HG02973 (cell line): ENCODE data around the gene EML1.
"Not testable (repeated sequence)": the region's sequence is repeated elsewhere in the genome, so short reads cannot be mapped to it uniquely, and the experiment has no call there.

ENCODE experiments used
- ATAC-seq: cut with Tn5 transposase; IDR thresholded peaks from one replicate; pipeline ENCODE4 v1.9.1; 2021; ENCODE audit warnings: moderate library complexity; ENCODE audit not compliant: unreplicated experiment

EML1 gene

DNA sequence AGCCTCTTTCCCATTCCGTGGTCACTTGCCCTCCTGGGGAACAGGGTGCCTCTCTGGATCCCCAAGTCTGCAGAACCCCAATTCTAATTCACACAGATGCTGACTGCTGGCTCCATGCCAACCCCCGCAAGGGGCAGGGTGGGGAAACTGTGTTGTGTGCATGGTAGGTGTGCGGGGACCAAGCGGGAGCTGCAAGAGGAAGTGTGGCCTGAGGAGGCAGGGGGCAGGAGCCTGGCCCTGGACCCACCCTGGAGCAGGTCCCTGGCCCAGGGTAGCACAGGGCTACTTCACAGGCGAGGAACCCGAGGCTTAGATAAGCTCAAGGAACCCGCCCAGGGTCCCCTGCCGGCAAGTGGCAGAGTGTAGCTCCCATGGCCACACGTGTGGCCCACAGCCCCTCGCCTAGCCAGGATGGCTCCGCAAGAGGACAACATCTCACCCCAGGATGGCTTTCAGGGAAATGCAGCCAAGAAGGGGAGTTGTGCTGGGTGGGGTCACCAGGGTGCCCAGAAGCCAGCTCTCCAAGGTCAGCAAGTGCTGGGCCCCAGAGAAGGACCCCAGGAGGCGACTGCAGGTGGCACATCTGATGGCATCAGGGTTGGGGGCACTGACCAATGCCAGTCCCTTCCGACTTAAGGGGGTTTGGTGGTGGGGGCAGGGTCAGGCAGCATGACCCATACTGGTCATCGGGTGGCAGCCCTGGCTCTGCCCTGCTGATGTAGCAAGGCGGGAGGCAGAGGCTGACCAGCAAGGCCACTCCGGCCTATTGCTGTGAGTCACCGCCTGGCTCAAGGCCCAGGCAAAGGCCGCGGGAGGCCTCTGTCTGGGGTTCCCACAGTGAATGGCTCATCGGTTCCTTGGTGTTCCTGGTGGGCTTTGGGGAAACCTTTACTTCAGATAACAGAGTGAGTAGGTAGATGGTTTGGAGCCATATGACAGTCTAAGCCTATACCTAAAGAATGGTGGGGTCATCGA lies 37.3 kb upstream of the EML1 start:
- ATAC-seq, result no peak

DNA sequence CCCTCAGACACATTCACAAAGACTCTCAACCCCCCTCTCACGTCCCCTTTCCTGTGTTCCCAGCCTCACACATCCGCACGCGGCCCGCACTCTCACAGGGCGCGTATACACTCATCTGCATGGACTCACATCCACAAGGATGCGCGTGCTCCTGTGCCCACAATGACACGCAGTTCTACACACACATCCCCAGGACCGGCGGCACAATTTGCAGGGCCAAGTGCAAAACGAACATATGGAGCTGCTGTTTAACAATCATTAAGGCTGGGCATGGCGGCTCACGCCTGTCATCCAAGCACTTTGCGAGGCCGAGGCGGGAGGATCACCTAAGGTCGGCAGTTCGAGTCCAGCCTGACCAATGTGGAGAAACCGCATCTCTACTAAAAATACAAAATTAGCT lies 36.4 kb upstream of the EML1 start:
- no peak for ATAC-seq

DNA sequence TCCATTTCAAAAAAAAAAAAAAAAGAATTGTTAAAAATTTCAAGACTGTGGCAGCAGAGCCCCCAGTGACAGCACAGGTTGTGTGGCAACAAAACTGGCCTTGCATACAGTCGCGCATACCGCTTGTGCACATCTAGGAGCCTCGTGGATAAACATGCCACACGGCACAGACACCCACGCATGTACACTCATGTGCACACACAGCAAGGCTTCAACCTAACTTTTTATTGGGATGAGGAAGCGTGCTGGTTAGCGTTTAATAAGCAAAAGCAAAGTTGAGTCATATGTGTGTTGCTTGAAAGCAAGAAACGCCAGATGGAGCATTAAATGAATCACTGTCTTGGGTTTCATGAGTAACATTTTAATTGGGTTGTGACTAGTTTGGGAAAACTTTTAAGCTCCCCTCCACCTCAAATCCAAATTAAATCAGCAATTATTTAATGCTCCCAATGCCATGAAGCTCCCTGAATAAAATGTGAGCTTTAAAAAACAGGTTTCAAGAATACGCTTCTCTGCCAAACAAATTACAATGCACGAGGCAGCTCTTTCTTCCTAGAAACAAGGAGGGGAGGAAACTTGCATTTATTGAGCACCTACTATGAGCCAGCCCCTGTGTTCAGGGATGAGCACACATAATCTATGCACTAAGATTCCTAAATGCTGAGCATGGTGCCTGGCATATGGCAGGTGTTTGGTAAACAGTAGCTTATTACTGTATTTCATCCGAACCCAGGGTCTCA lies 35.7 kb upstream of the EML1 start:
- ATAC-seq, result no peak

DNA sequence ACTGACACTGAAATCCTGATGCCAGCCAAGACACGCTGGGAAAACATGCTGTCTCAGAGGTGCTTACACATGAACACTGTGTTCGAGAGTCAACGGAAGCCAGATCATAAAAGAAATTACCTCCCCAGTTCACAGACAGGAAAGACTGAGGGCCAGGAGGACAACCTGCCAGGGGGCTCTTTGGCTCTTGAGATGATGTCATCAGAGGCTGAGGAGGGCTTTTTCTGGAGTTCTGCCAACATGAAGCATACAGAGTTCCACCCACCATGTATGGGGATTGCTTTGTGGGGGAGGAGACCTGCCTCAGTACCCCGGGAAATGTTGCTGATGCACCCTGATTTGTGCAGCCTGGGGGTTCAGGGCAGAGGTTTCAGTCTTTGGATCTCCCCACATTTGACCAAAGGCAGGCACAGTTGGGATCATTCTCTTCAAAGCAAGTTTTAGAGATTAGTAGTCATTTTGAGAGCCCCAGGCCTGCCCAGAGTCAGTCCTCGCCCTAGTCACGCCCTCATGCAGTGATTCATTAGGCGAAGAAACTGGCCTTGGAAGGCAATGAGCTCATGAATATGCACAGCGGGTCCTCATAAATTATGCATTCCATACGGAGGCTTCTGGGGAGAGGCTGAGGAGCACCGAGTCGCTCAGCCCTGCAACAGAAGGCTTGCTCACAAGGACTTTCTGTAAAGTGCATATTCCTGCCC lies 34.9 kb upstream of the EML1 start:
- ATAC-seq, result no peak

DNA sequence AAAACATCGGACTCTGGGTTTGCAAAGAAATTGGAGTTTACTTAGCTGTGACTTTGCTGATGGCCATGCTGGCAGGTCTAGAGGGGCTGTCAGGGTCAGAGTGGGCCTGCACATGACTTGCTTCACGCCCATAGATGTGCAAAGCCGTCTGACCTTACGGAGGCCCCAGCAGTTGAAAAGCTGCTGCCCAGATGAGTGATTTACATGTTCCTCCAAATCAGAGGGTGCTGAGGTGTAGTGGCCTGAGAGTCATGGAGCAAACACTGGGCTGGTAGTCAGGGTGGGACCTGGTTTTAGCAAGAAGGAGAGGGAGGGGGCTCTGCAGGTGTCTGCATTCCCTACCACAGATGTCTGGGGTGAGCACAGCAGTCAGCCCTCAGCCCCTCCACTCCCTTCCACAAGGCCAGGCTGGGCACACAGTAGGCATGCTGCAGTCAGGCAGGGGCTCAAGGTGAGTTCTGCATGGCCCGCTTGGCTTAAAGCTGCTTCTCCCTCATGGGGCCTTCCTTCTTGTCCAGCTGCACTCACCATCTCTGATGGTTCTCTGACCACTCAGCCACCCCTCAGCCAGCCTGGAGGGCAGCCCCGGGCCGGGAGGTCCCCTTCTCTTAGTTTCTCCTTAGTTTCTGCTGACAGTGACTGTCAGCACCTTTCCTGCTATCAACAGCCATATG lies 34.2 kb upstream of the EML1 start:
- no peak for ATAC-seq

DNA sequence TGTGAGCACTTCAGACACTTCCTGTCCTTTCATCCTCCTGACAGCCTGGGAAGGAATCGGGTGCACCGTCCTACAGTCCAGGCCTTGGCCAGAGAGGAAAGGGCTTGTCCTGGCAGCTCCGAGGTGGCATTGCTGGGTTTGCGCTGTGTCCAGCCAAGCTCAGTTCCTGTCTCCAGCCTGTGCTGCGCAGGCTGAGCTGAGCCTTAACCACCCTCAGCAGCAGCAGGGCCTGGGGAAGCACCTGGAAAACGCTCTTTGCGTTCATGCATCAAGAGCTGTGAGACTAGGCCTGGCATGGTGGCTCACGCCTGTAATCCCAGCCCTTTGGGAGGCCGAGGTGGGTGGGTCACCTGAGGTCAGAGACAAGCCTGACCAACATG lies 33.7 kb upstream of the EML1 start:
- no peak for ATAC-seq

DNA sequence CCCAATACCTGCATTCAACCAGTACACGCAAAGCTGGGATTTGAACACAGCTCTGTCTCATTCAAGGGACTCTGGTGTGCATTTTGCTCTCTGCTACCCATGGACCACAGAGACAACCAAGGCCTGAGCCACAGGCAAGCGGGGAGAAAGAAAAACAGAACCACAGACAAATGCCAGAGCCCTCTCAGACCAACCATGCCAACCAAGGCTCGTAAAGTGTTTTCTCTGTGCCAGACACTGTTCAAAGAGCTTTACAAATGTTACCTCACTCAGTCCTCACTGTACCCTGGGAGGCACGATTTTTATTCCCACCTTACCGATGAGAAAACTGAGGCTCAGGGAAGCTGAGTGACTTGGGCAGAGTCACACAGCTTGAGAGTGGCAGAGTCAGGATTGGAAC lies 32.4 kb upstream of the EML1 start:
- ATAC-seq, result no peak

DNA sequence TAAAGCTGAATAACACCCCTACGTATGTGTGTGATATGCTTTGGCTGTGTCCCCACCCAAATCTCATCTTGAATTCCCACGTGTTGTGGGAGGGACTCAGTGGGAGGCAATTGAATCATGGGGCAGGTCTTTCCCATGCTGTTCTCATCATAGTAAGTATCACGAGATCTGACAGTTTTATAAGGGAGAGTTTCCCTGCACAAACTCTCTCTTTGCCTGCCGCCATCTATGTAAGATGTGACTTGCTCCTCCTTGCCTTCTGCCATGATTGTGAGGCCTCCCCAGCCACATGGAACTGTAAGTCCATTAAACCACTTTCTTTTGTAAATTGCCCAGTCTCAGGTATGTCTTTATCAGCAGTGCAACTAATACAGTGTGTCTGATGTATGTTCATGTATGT lies 30.3 kb upstream of the EML1 start:
- not testable (repeated sequence) for ATAC-seq

DNA sequence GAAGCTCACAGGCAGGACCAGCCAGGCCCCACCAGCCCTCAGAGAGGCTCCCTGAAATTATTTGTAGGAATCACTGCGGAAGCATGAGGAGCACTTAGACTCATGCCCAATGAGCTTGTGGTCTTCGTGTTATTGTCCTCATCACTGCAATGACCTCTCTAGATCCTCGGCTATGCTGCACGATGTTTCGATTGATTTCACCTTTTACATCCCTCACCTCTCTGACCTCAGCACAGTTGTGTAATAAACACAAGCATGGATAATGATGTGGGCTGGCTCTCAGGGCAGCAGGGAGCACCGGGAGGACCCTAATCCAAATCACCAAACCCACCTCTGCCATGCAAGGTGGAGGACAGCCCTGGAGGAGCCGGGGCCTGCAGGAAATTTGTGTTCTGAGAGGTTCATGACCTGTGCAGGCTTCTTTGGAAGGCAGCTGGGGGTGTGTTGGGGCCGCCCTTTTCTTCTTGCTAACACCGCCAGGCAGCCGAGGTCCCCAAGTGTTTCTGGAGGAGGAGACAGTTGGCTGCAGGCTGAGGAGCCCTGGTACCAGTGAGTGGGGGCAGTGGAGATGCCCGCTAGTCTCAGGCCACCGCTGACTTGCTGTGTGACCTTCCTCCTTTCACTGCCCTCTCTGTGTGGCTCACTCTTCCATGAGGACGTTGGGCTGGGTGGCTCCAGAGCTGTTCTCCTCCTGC lies 29.5 kb upstream of the EML1 start:
- no peak for ATAC-seq

DNA sequence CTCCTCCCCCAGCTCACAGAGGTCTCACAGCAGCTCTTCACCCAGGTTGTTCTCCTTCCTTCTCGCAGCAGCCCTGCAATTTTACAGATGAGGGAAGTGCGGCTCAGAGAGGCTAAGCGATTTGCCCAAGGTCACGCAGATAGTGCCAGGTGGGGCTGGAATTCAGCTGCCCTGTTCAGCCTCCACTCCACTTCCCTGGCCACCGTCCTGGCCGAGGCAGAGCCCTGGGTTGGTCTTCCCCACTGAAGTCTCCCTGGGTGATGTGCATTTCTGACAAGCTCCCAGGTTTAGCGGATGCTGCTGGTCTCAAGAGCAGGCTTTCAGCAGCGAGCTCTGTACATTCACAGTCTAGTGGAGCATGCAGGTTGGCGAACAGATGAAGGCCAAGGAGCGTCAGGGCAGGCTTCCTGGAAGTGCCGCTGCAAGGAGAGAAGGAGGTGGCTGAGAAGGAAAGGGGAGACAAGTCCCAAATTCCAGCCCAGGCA lies 28.9 kb upstream of the EML1 start:
- ATAC-seq, result no peak

DNA sequence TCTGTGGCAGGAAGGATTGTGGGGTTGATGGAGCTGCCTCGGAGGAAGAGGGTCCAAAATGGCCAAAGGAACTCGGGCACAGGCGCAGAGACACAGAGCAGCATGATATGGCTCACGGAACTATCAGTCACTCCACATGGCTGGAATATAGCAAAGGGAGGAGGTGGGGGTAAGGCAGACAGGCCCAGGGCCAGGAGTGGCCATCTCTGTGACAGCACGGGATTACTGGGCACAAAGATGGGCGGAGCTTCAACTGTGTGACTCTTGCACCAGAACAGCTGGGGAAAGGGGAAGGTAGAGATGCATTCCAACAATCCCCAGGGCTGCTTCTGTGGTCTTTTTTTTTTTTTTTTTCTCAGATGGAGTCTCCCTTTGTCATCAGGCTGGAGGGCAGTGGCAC lies 24.8 kb upstream of the EML1 start:
- no peak for ATAC-seq

DNA sequence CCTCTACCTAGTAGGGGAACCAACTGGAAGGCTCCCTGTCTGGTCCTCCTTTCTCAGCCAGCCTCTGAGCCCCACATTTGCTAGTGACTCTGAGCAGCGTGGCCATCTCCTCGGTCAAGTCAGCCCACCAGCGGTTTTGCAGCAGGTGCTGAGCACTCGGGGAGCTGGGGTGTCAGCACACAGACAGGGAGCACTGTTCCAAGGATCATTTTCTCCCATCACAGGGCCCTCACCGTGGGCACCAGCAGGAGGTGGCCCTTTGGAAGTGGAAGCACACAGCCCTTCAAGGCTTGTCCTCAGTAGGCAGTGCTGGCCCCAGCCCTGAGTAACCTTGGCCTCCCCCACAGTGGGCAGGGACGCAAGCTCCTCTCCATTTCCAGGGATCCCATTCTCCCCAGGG lies 24.1 kb upstream of the EML1 start:
- no peak for ATAC-seq

DNA sequence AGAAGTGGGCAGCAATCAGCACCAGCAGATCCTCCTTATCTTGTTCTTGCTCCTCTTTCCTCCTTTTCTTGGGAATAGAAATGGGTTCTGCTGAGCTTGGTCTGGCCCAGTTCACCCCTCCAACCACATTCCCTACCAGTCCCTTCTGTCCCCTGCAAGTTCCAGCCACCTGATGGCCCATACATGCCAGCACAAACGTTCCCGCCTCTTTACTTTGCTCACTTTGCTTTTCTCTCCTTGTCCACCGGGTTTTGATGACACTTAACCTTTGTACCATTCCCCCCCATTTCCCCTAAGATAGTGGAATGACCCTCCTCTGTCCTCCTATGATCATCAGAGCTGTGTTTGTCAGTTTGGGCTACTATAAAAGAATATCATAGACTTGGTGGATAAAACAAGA lies 23.4 kb upstream of the EML1 start:
- no peak for ATAC-seq

DNA sequence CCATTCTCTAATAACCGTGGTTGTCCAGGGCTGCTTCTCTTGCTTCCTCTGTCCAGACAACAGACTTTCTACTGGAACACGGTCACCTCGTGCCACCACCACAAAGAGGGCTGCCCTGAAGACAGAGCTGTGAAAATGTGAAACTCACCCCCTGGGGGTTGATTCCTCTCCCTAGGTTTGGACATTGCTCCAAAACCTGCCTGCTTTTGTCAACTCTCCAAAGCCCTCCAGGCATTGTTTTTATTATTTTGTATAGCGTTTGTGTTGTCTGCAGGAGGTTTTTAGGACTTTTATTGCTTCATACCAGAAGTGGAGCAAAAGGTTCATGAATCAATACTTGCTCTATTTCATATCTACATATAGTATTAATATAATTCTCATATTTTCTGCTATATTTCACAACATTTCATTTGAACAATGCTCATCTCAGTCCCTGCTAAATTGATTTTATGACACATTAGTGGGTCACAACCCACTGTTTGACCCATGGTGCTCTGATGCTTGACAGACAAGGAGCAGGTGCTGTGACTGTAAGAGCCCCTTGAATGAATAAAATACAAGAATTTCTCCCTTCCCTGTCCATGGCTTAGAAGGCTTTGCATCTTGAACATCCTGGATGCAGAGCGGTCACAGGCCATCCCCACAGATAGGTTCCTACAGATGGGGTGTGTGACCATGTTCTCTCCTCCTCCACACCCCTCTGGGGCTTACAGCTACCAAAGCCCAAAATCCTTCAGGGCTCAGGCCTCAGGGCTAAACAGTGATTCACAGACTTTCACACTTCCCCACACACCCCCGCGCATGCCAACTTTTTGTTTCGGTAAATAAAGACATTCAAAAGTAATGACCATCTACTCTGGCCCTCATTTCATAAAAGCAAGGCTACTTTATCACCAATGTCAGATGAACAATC lies 20.6 kb upstream of the EML1 start:
- ATAC-seq, result no peak

DNA sequence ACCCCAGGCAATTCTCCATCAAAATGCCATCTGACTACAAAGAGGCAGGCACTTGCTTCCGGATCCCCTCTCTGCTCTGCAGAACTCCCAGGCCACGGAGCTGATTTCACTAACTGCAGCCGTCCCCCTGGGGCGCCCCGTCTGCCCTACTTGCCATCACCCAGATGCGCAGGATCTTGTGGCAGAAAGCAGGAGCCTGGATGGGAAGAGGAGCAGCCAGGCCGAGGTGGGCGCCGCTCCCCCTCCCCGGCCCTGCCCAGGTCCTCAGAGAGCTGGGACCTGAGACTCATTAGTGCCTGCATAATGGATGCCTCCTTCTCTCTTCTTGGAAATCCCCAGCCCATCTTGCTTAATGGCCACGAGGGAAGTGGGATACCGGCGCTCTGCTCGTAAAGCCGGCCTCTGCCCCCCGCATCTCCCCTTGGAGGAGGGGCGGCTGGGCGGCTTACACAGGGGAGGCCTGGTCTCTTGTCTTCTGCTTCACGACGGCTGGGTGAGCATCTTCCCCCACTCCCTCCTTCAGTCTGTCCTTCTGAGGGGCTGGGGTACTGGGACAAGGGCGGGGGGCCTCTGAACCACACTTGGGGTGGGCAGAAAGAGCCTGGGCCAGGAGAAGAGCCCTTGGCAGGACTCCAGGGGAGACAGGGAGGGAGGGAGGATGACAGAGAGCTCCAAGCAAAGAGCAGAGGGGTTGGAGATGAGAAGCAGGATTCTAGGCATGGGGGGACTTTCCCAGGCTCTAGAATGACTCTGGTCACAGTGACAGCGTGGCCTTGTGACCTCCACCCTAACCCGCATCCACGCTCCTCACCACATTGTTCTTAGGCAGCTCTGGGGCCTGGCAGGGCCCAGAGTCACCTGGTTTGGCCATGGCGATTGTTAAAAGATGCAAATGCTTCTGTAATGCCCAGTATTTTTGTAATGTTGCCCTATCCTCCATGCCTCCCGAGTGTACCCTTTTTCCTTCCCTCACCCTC lies 19.4 kb upstream of the EML1 start:
- ATAC-seq, result no peak

DNA sequence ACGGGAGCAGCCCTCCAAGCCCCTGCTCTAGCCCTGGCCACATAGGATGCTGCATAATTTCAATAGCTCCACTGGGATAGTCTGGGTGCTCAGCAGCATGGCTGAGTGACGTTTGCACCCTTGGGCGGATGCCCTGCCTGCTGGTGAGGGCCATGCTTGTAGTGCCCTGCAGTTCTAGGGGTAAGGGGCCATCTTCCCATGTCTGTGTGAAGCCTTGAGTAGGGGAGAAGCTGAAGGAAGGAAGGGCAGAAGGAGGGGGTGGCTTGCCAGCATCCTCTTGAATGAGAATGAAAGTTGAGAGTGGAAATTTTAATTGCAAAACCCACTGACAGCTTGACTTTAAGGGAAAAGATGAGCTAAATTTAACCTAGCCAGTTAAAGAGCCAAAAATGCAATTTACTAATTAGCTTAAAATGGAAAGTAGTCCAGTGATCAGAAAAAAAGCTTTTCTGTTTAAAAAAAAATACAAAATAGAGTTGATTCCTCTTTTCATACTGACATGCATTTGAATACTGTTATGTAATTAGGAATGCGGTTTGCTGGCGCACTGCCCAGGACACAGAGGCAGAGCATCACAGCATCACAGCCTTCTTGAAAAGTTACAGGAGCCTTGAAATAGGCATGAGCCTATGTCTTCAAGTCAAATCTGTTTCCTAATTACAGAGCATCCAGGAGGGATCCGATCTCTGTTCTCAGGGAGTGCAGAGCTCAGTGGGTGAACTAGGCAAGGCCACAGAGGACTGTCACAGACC lies 18.5 kb upstream of the EML1 start:
- no peak for ATAC-seq

DNA sequence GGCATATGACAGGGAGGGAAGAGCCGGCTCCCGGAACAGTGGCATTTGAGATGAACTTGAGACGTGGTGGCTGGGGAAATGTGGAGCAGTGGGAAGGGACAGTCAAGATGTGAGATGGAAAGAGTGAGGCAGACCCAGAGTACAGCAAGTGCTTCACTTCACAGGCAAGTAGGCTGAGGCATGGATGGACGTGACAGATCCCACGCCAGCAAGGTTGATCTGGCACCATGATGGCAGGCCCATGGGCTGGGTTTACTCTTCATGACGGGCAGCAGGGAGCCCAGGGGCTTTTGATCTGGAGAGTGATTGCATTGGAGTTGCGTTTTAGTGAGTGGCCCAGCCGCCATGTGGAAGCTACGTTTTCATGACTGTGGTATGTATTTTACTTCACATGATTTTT lies 17.9 kb upstream of the EML1 start:
- no peak for ATAC-seq
